HEK293 (cell line): Measurements from ENCODE around the gene TTC23.

Experiments used
- CTCF ChIA-PET: fragments of 350-600 bp; formaldehyde crosslinking; extraction: SDS; loops from one replicate; lab custom pipeline; 2021; ENCODE audit warnings: antibody characterized with exemption; lab: Yijun Ruan, JAX
- POLR2A ChIA-PET: fragments of 300-600 bp; formaldehyde crosslinking; extraction: SDS; loops from one replicate; lab custom pipeline; 2020; ENCODE audit warnings: antibody characterized with exemption, inconsistent platforms; lab: Yijun Ruan, JAX
- H3K27ac ChIP-seq: fragments of 200-500 bp; sonication (Bioruptor generic); 2 replicates; pipeline ENCODE4 v1.5.1; 2014; ENCODE audit warnings: low read depth, low read length, control low read depth, inconsistent platforms; ENCODE audit errors: extremely low read depth
- H3K36me3 ChIP-seq, 2 experiments: fragments of 200-500 bp in 1 of 2; sonication (Bioruptor generic) in 1 of 2; 1 replicate in 1 of 2; 2 replicates in 1 of 2; pipeline ENCODE4 v1.5.1; 2014 to 2017; ENCODE audit warnings: inconsistent platforms in 2 of 2, low read length in 2 of 2; ENCODE audit not compliant: control insufficient read depth in 2 of 2, insufficient read depth in 1 of 2
- H3K4me1 ChIP-seq: fragments of 200-500 bp; sonication (Bioruptor generic); 2 replicates; pipeline ENCODE4 v1.5.1; 2014; ENCODE audit warnings: mild to moderate bottlenecking, low read length, inconsistent platforms; ENCODE audit not compliant: control insufficient read depth, insufficient read depth
- H3K4me3 ChIP-seq: 2 replicates; pipeline ENCODE4 v1.5.1; 2011; ENCODE audit warnings: low read depth, mild to moderate bottlenecking, control low read depth, low read length, moderate library complexity
- H3K9me3 ChIP-seq: fragments of 200-500 bp; sonication (Bioruptor generic); 2 replicates; pipeline ENCODE4 v1.5.1; 2014; ENCODE audit warnings: low read depth, low read length, inconsistent platforms; ENCODE audit not compliant: control insufficient read depth, insufficient read depth
- GLI4 ChIP-seq: fragments of 450-650 bp; formaldehyde crosslinking; IDR thresholded peaks from 2 replicates; pipeline ENCODE4 v1.5.1; 2016; ENCODE audit warnings: missing biosample characterization, missing genetic modification characterization
- HOXD13 ChIP-seq: sonication (generic); formaldehyde crosslinking; IDR thresholded peaks from 2 replicates; pipeline ENCODE4 v1.8.0; 2022; ENCODE audit warnings: missing genetic modification reagents, borderline replicate concordance
- KLF7 ChIP-seq: fragments of 450-650 bp; formaldehyde crosslinking; IDR thresholded peaks from 2 replicates; pipeline ENCODE4 v1.5.1; 2016; ENCODE audit warnings: missing biosample characterization, missing genetic modification characterization, borderline replicate concordance
- PRDM1 ChIP-seq: fragments of 450-650 bp; formaldehyde crosslinking; IDR thresholded peaks from 2 replicates; pipeline ENCODE4; 2016; ENCODE audit warnings: missing biosample characterization, missing genetic modification characterization
- SETDB1 ChIP-seq: IDR thresholded peaks from one replicate; pipeline ENCODE4 v1.6.1; 2017; ENCODE audit warnings: mild to moderate bottlenecking, low read length, moderate library complexity, mixed read lengths; ENCODE audit not compliant: insufficient read length
- ZBTB20 ChIP-seq: fragments of 450-650 bp; formaldehyde crosslinking; IDR thresholded peaks from 2 replicates; pipeline ENCODE4 v1.5.1; 2016; ENCODE audit warnings: missing biosample characterization, missing genetic modification characterization
- ZBTB48 ChIP-seq: fragments of 450-650 bp; formaldehyde crosslinking; IDR thresholded peaks from 2 replicates; pipeline ENCODE4 v1.5.1; 2016; ENCODE audit warnings: missing biosample characterization, missing genetic modification characterization
- ZBTB8A ChIP-seq: fragments of 450-650 bp; formaldehyde crosslinking; IDR thresholded peaks from 2 replicates; pipeline ENCODE4 v1.5.1; 2016; ENCODE audit warnings: missing biosample characterization, missing genetic modification characterization
- ZNF2 ChIP-seq: fragments of 450-650 bp; formaldehyde crosslinking; IDR thresholded peaks from 2 replicates; pipeline ENCODE4 v1.5.1; 2016; ENCODE audit warnings: missing biosample characterization, missing genetic modification characterization
- ZNF239 ChIP-seq: fragments of 450-650 bp; formaldehyde crosslinking; IDR thresholded peaks from 2 replicates; pipeline ENCODE4 v1.5.1; 2016; ENCODE audit warnings: missing biosample characterization, missing genetic modification characterization
- ZNF341 ChIP-seq: fragments of 450-650 bp; formaldehyde crosslinking; IDR thresholded peaks from 2 replicates; pipeline ENCODE4; 2016; ENCODE audit warnings: low read depth, missing biosample characterization, missing genetic modification characterization
- ZNF37A ChIP-seq: fragments of 450-650 bp; IDR thresholded peaks from 2 replicates; pipeline ENCODE4 v1.5.1; 2018; ENCODE audit warnings: missing biosample characterization, missing genetic modification characterization
- ZNF404 ChIP-seq: fragments of 450-650 bp; formaldehyde crosslinking; IDR thresholded peaks from 2 replicates; pipeline ENCODE4 v1.5.1; 2017; ENCODE audit warnings: missing biosample characterization, missing genetic modification characterization
- ZNF426 ChIP-seq: fragments of 450-650 bp; formaldehyde crosslinking; IDR thresholded peaks from 2 replicates; pipeline ENCODE4 v1.5.1; 2017; ENCODE audit warnings: missing biosample characterization, missing genetic modification characterization, mild to moderate bottlenecking, inconsistent platforms, moderate library complexity
- ZNF529 ChIP-seq: fragments of 450-650 bp; formaldehyde crosslinking; IDR thresholded peaks from 2 replicates; pipeline ENCODE4 v1.5.1; 2017; ENCODE audit warnings: missing genetic modification characterization, missing biosample characterization; ENCODE audit not compliant: insufficient replicate concordance
- ZNF530 ChIP-seq: fragments of 450-650 bp; formaldehyde crosslinking; IDR thresholded peaks from 2 replicates; pipeline ENCODE4 v1.5.1; 2016; ENCODE audit warnings: low read depth, missing biosample characterization, missing genetic modification characterization
- ZNF677 ChIP-seq: fragments of 450-650 bp; IDR thresholded peaks from 2 replicates; pipeline ENCODE4 v1.5.0; 2018; ENCODE audit warnings: missing biosample characterization, mild to moderate bottlenecking, missing genetic modification characterization, moderate library complexity
- ZNF830 ChIP-seq: fragments of 450-650 bp; IDR thresholded peaks from 2 replicates; pipeline ENCODE4 v1.5.0; 2018; ENCODE audit warnings: missing biosample characterization, missing genetic modification characterization, low read depth, mild to moderate bottlenecking, moderate library complexity
- ZXDB ChIP-seq: fragments of 450-650 bp; formaldehyde crosslinking; IDR thresholded peaks from 2 replicates; pipeline ENCODE4 v1.5.1; 2016; ENCODE audit warnings: missing biosample characterization, missing genetic modification characterization
- TF ChIP-seq, protein P1 (sequence below): fragments of 450-650 bp; formaldehyde crosslinking; IDR thresholded peaks from 2 replicates; pipeline ENCODE4 v1.5.1; 2016; ENCODE audit warnings: missing biosample characterization, missing genetic modification characterization
- TF ChIP-seq, protein P2 (sequence below): fragments of 450-650 bp; formaldehyde crosslinking; IDR thresholded peaks from 2 replicates; pipeline ENCODE4 v1.5.1; 2016; ENCODE audit warnings: missing biosample characterization, missing genetic modification characterization, low read depth
- TF ChIP-seq, protein P3 (sequence below): fragments of 450-650 bp; formaldehyde crosslinking; IDR thresholded peaks from 2 replicates; pipeline ENCODE4; 2016; ENCODE audit warnings: missing biosample characterization, missing genetic modification characterization

Gene TTC23

DNA sequence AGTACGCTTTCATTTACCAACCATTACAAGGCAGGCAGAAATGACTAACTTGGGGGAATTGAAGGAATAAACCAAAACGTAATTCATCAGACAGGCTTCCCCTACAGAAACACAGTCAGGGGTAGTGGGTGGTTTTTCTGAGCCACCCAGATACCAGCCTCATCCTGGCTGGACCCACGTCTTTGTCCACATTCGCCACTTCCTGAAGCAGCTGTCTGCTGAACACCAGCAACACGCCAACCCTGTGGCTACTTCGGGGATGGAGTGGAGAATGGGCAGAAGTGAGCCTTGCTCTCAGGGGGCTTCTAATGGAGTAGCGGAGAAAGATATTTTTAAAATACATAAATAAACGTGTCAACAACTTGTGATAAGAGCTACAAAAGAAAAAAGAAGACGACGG lies 104.4 kb downstream of the TTC23 start:
- POLR2A ChIA-PET: no interaction called here
- CTCF ChIA-PET: interaction anchor here (0.9 to 1.2 kb wide), 2 partner anchors 39 to 46 kb away, joined by 3 read pairs; no protein-coding TSS in a partner anchor

DNA sequence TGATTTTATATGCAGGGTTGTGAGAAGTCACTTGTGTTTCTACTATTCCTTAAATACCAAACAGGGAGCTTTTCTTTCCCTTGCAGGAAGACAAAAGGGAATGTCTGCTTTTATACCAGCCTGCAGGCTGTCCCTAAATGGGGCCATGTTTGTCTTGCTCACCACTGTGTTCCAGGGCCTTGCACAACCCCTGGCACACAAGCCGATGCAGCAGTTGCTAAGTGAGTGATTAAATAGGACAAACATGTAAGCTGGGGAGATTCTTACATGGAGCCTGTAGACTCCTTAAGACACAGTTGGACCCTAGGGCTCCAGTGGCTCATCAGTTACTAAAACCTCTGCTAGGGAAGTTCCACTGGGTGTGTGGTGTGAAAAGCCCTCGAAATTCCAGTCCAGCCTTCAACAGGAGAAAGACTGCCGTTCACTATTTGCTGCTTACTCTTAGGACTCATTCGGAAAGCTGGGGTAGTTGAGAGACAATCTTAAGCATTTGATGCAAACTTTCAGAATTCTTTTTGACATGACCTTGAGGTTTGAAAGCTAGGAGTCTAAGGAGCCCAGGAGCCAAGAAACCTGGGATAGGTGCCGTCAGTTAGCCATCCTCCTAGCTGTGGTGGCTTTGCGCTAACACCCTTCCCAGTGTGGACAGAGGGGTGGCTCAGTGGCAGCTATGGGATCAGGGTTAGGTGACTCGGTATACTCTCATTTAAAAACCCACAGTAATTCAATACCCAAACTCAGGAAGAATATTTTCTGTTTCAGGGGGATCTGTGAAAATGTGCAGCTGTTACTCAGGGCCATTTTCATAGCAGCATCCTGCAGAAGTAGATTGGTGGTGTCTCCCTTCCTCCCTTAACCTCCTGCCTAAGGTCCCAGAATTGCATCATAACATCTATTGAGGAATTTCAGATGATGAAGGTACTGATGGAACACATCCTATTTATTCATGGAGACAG lies 105.4 kb downstream of the TTC23 start:
- POLR2A ChIA-PET: no interaction called here
- Histone ChIP-seq H3K4me3 (no peak overlapping the region), H3K36me3 (peaks cover 0 to 6% of the 10 kb centered on the region in 2 experiments; a peak in 1 of 3 replicates), H3K27ac (no peak overlapping the region), H3K9me3 (no peaks in the 10 kb centered on the region), H3K4me1 (no peaks in the 10 kb centered on the region)
- TF ChIP-seq ZNF37A (tag by site-specific recombination): no peak
- TF ChIP-seq, protein P1, sequence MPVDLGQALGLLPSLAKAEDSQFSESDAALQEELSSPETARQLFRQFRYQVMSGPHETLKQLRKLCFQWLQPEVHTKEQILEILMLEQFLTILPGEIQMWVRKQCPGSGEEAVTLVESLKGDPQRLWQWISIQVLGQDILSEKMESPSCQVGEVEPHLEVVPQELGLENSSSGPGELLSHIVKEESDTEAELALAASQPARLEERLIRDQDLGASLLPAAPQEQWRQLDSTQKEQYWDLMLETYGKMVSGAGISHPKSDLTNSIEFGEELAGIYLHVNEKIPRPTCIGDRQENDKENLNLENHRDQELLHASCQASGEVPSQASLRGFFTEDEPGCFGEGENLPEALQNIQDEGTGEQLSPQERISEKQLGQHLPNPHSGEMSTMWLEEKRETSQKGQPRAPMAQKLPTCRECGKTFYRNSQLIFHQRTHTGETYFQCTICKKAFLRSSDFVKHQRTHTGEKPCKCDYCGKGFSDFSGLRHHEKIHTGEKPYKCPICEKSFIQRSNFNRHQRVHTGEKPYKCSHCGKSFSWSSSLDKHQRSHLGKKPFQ: no peak
- CTCF ChIA-PET: interaction anchor here (0.6 to 3.6 kb wide), 7 partner anchors 9 to 364 kb away, joined by 3 to 15 read pairs (median 3); no protein-coding TSS in a partner anchor

More for the DNA sequence above, 104.4 kb downstream of the TTC23 start:
- H3K4me1 ChIP-seq: no peaks in the 10 kb centered on the region
- H3K27ac ChIP-seq: no peak overlapping the region
- peaks cover 0 to 5% of the 10 kb centered on the region in 2 experiments; a peak in 1 of 3 replicates for H3K36me3 ChIP-seq
- TF ChIP-seq ZXDB (tag by site-specific recombination) (no peak), ZNF404 (tag by site-specific recombination) (no peak), ZNF677 (tag by site-specific recombination) (no peak), HOXD13 (CRISPR knock-in tag) (no peak), ZNF426 (tag by site-specific recombination) (no peak), ZNF530 (tag by site-specific recombination) (no peak), PRDM1 (tag by site-specific recombination) (no peak), KLF7 (tag by site-specific recombination) (no peak), SETDB1 (no peak), ZBTB20 (tag by site-specific recombination) (no peak), GLI4 (no peak), ZNF239 (tag by site-specific recombination) (no peak), ZBTB48 (tag by site-specific recombination) (no peak), ZNF529 (no peak), ZNF341 (no peak), ZBTB8A (tag by site-specific recombination) (no peak), ZNF830 (tag by site-specific recombination) (no peak), ZNF2 (tag by site-specific recombination) (no peak)
- TF ChIP-seq, protein P2, sequence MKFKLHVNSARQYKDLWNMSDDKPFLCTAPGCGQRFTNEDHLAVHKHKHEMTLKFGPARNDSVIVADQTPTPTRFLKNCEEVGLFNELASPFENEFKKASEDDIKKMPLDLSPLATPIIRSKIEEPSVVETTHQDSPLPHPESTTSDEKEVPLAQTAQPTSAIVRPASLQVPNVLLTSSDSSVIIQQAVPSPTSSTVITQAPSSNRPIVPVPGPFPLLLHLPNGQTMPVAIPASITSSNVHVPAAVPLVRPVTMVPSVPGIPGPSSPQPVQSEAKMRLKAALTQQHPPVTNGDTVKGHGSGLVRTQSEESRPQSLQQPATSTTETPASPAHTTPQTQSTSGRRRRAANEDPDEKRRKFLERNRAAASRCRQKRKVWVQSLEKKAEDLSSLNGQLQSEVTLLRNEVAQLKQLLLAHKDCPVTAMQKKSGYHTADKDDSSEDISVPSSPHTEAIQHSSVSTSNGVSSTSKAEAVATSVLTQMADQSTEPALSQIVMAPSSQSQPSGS (tag by site-specific recombination): no peak
- TF ChIP-seq, protein P3, sequence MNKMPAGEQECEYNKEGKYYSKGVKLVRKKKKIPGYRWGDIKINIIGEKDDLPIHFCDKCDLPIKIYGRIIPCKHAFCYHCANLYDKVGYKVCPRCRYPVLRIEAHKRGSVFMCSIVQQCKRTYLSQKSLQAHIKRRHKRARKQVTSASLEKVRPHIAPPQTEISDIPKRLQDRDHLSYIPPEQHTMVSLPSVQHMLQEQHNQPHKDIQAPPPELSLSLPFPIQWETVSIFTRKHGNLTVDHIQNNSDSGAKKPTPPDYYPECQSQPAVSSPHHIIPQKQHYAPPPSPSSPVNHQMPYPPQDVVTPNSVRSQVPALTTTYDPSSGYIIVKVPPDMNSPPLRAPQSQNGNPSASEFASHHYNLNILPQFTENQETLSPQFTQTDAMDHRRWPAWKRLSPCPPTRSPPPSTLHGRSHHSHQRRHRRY (tag by site-specific recombination): no peak
- H3K9me3 ChIP-seq: no peaks in the 10 kb centered on the region
- no peak overlapping the region for H3K4me3 ChIP-seq
